ENCODE measurements around the gene ARHGEF2. TPM values are rescaled to one million over a fixed set of nuclear protein-coding genes. Genes with fewer than 3 reads are reported as not detected.

ARHGEF2 gene
- total RNA-seq, 1 experiment from 2014 or later: 69.5 TPM

DNA sequence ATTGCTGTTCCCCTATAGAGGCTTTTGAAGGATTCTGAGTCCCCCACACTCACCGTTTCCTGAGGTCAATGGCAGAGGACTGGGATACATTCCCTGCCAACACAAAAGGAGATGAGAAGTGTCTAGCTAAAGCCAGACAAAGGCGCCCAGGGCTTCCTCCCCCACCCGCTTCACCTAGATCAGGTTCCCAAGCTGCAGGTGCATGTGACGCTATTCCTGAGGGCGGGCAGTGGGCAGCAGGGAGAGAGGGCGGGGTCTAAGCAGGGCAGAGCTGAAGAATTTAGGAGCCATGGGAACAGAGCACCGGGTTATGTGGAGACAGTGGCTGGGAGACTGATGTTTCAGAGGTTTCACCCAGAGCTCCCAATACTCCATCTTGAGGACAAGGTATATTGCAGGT is 6.0 kb upstream of the ARHGEF2 start (continued):
- TF ChIP-seq, protein P1, sequence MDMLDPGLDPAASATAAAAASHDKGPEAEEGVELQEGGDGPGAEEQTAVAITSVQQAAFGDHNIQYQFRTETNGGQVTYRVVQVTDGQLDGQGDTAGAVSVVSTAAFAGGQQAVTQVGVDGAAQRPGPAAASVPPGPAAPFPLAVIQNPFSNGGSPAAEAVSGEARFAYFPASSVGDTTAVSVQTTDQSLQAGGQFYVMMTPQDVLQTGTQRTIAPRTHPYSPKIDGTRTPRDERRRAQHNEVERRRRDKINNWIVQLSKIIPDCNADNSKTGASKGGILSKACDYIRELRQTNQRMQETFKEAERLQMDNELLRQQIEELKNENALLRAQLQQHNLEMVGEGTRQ (CRISPR knock-in tag; IDR thresholded peaks at IDR 0.05): peak; percentile 74
- no peak for TF ChIP-seq NFATC4 (CRISPR knock-in tag; IDR thresholded peaks at IDR 0.05)
- no peak for TF ChIP-seq ELF4 (CRISPR knock-in tag; IDR thresholded peaks at IDR 0.05; ENCODE audit: low read depth)
- TF ChIP-seq SOX15 (CRISPR knock-in tag; IDR thresholded peaks at IDR 0.05): no peak
- no peak for TF ChIP-seq ESRRA (CRISPR knock-in tag; IDR thresholded peaks at IDR 0.05; ENCODE audit: borderline replicate concordance)
- TF ChIP-seq, protein P2, sequence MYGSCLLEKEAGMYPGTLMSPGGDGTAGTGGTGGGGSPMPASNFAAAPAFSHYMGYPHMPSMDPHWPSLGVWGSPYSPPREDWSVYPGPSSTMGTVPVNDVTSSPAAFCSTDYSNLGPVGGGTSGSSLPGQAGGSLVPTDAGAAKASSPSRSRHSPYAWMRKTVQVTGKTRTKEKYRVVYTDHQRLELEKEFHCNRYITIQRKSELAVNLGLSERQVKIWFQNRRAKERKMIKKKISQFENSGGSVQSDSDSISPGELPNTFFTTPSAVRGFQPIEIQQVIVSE (CRISPR knock-in tag; IDR thresholded peaks at IDR 0.05; ENCODE audit: borderline replicate concordance): no peak
- TF ChIP-seq, protein P3, sequence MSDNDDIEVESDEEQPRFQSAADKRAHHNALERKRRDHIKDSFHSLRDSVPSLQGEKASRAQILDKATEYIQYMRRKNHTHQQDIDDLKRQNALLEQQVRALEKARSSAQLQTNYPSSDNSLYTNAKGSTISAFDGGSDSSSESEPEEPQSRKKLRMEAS (CRISPR knock-in tag; IDR thresholded peaks at IDR 0.05): no peak
- no peak for TF ChIP-seq SMAD4 (CRISPR knock-in tag; IDR thresholded peaks at IDR 0.05)
- TF ChIP-seq PRRX2 (CRISPR knock-in tag; IDR thresholded peaks at IDR 0.05): no peak
- no peak for TF ChIP-seq ZNF232 (CRISPR knock-in tag; IDR thresholded peaks at IDR 0.05)
- no peak for TF ChIP-seq ZNF317 (CRISPR knock-in tag; IDR thresholded peaks at IDR 0.05; ENCODE audit: borderline replicate concordance, low read depth)
- TF ChIP-seq SP1 (CRISPR knock-in tag; conservative IDR thresholded peaks at IDR 0.05): peak; percentile 48; the same call in 1 of the 2 replicates
- TF ChIP-seq NR3C1 (CRISPR knock-in tag; conservative IDR thresholded peaks at IDR 0.05; ENCODE audit: low read depth): no peak

DNA sequence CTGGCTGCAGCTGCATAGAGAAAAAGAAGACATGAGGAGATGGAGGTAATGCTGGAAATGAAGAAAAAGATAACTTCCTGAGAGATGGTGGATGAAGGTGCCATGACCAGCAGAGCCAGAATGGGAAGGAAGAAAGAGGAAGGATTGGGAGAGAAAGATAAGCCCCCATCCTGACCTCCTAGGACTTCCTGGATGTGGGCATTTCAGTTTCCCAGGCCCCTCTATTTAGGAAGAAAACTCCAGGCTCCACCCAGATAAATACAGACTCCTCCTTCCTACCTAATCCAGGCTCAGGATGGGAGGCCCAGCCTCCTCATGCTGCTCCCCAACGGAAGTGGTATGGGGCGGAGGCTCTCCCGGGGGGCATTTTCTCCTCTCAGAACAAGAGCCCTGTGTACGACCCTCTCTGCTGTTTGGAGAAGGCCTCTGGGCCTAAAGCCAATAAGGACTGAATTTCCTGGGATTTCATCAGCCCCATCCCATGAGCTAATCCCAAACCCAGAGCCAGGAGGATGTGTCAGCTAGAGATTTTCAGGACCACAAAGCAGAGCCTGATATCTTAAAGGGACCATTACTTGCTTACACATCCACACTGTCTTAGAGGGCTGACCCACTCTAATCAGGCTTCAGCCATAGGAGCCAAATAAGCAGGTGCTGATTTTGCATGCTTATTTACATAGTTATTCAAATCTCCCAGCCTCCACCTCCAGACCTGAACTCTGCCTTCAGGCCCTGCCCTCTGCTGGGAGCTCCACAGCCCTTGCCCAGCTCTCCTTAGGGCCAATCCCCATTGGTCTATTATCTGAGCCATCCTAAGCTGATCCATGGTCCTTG is 5.1 kb upstream of the ARHGEF2 start:
- CTCF ChIA-PET: interaction anchor here (0.8 to 3.4 kb wide), 20 partner anchors 9 to 811 kb away, joined by 3 to 40 read pairs (median 6); partner anchors contain the start of genes KHDC4, KRTCAP2, LAMTOR2 and RAB25
- Mint-ChIP-seq H3K27ac (peak overlapping the region; percentile 97), H3K27me3 (ENCODE audit: low read depth) (no peaks in the 10 kb centered on the region), H3K36me3 (peaks cover 6% of the 10 kb centered on the region), H3K4me1 (peaks cover 71% of the 10 kb centered on the region), H3K9me3 (peaks cover 13% of the 10 kb centered on the region), H3K4me3 (peak overlapping the region; percentile 55)
- TF ChIP-seq ZNF232 (CRISPR knock-in tag; IDR thresholded peaks at IDR 0.05) (no peak), ZNF423 (CRISPR knock-in tag; IDR thresholded peaks at IDR 0.05) (no peak), GABPB1 (CRISPR knock-in tag; IDR thresholded peaks at IDR 0.05) (peak; percentile 99)
- TF ChIP-seq, protein P3 (CRISPR knock-in tag; IDR thresholded peaks at IDR 0.05): 0 out of 2 replicates have a peak, but pooled peaks have one; percentile 16
- ATAC-seq: peak; percentile 66
- no peak for DNase-seq (ENCODE audit: low spot score)
- POLR2A ChIA-PET: interaction anchor here (0.7 to 3.0 kb wide), 9 partner anchors 8 to 99 kb away, joined by 3 to 31 read pairs (median 4); partner anchors contain the start of genes KHDC4, MEX3A and UBQLN4

DNA sequence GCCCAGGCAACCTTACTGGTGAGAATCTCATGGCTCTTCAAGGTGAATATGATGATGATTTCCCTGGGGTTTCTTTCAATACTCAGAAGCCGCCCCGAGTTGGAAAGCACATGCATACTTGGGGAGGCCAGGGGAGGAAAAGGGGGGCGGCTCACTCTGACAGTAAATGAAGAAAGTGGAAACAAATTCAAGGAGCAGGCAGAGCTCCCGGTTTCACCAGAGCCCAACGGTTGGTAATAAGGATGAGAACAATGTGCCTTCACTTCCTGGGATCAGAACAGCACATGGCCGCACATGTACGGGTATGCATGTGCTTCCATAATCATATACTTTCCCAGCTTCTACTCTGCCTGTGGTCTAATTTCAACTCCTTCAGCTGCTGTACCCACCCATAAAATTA is 3.8 kb upstream of the ARHGEF2 start:
- ChIA-PET CTCF (interaction anchor here (3.3 to 3.4 kb wide), 3 partner anchors 16 to 84 kb away, joined by 20 to 40 read pairs (median 29); no protein-coding TSS in a partner anchor), POLR2A (interaction anchor here (0.6 to 3.0 kb wide), 3 partner anchors 7 to 37 kb away, joined by 4 to 25 read pairs (median 7); no protein-coding TSS in a partner anchor)
- Mint-ChIP-seq H3K4me3 (no peak overlapping the region), H3K36me3 (no peaks in the 10 kb centered on the region; the same call in 1 of the 2 replicates), H3K9me3 (peaks cover 2% of the 10 kb centered on the region), H3K4me1 (peaks cover 64% of the 10 kb centered on the region), H3K27ac (peak overlapping the region; percentile 70; the same call in 1 of the 2 replicates), H3K27me3 (ENCODE audit: low read depth) (no peaks in the 10 kb centered on the region)
- DNase-seq (ENCODE audit: low spot score) (no peak), ATAC-seq (no peak)
- TF ChIP-seq, protein P4, sequence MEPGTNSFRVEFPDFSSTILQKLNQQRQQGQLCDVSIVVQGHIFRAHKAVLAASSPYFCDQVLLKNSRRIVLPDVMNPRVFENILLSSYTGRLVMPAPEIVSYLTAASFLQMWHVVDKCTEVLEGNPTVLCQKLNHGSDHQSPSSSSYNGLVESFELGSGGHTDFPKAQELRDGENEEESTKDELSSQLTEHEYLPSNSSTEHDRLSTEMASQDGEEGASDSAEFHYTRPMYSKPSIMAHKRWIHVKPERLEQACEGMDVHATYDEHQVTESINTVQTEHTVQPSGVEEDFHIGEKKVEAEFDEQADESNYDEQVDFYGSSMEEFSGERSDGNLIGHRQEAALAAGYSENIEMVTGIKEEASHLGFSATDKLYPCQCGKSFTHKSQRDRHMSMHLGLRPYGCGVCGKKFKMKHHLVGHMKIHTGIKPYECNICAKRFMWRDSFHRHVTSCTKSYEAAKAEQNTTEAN (CRISPR knock-in tag; IDR thresholded peaks at IDR 0.05): no peak
- TF ChIP-seq, protein P5, sequence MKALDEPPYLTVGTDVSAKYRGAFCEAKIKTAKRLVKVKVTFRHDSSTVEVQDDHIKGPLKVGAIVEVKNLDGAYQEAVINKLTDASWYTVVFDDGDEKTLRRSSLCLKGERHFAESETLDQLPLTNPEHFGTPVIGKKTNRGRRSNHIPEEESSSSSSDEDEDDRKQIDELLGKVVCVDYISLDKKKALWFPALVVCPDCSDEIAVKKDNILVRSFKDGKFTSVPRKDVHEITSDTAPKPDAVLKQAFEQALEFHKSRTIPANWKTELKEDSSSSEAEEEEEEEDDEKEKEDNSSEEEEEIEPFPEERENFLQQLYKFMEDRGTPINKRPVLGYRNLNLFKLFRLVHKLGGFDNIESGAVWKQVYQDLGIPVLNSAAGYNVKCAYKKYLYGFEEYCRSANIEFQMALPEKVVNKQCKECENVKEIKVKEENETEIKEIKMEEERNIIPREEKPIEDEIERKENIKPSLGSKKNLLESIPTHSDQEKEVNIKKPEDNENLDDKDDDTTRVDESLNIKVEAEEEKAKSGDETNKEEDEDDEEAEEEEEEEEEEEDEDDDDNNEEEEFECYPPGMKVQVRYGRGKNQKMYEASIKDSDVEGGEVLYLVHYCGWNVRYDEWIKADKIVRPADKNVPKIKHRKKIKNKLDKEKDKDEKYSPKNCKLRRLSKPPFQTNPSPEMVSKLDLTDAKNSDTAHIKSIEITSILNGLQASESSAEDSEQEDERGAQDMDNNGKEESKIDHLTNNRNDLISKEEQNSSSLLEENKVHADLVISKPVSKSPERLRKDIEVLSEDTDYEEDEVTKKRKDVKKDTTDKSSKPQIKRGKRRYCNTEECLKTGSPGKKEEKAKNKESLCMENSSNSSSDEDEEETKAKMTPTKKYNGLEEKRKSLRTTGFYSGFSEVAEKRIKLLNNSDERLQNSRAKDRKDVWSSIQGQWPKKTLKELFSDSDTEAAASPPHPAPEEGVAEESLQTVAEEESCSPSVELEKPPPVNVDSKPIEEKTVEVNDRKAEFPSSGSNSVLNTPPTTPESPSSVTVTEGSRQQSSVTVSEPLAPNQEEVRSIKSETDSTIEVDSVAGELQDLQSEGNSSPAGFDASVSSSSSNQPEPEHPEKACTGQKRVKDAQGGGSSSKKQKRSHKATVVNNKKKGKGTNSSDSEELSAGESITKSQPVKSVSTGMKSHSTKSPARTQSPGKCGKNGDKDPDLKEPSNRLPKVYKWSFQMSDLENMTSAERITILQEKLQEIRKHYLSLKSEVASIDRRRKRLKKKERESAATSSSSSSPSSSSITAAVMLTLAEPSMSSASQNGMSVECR (CRISPR knock-in tag; IDR thresholded peaks at IDR 0.05; ENCODE audit: borderline replicate concordance): no peak
- TF ChIP-seq, protein P6, sequence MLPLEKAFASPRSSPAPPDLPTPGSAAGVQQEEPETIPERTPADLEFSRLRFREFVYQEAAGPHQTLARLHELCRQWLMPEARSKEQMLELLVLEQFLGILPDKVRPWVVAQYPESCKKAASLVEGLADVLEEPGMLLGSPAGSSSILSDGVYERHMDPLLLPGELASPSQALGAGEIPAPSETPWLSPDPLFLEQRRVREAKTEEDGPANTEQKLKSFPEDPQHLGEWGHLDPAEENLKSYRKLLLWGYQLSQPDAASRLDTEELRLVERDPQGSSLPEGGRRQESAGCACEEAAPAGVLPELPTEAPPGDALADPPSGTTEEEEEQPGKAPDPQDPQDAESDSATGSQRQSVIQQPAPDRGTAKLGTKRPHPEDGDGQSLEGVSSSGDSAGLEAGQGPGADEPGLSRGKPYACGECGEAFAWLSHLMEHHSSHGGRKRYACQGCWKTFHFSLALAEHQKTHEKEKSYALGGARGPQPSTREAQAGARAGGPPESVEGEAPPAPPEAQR (CRISPR knock-in tag; IDR thresholded peaks at IDR 0.05): no peak
- TF ChIP-seq IRF2 (CRISPR knock-in tag; IDR thresholded peaks at IDR 0.05; ENCODE audit: borderline replicate concordance, low read depth) (no peak), RELA (CRISPR knock-in tag; IDR thresholded peaks at IDR 0.05; ENCODE audit: borderline replicate concordance) (no peak), SMAD4 (CRISPR knock-in tag; IDR thresholded peaks at IDR 0.05) (no peak), NR3C1 (CRISPR knock-in tag; conservative IDR thresholded peaks at IDR 0.05; ENCODE audit: low read depth) (no peak), ELF4 (CRISPR knock-in tag; IDR thresholded peaks at IDR 0.05; ENCODE audit: low read depth) (no peak), MYBL2 (CRISPR knock-in tag; IDR thresholded peaks at IDR 0.05) (no peak), TCF7 (CRISPR knock-in tag; IDR thresholded peaks at IDR 0.05; ENCODE audit: low read depth) (no peak)
